Gastroesophageal sphincter (tissue), 3 donors: ENCODE measurements around the gene ZNF362.

Experiments
- CTCF ChIP-seq, 4 experiments: fragments of 200-600 bp in 2 of 4; fragments of 450-650 bp in 2 of 4; sonication (generic) in 1 of 4; IDR thresholded peaks; one replicate each; pipeline ENCODE4 v1.5.1; 2017 to 2019; ENCODE audit warnings: antibody characterized with exemption in 4 of 4, mild to moderate bottlenecking in 2 of 4, moderate library complexity in 2 of 4
- EP300 ChIP-seq: sonication (generic); formaldehyde crosslinking; IDR thresholded peaks from one replicate; pipeline ENCODE4 v1.6.1; 2017; ENCODE audit warnings: antibody characterized with exemption, mild to moderate bottlenecking
- POLR2A ChIP-seq, 2 donors: fragments of 450-650 bp; IDR thresholded peaks; one replicate each; pipeline ENCODE4 v1.6.1; 2017; ENCODE audit warnings: antibody characterized with exemption in 2 of 2, mild to moderate bottlenecking in 2 of 2, moderate library complexity in 1 of 2
- POLR2AphosphoS5 ChIP-seq: sonication (generic); formaldehyde crosslinking; IDR thresholded peaks from one replicate; pipeline ENCODE4 v1.6.1; 2017; ENCODE audit warnings: antibody characterized with exemption

DNA sequence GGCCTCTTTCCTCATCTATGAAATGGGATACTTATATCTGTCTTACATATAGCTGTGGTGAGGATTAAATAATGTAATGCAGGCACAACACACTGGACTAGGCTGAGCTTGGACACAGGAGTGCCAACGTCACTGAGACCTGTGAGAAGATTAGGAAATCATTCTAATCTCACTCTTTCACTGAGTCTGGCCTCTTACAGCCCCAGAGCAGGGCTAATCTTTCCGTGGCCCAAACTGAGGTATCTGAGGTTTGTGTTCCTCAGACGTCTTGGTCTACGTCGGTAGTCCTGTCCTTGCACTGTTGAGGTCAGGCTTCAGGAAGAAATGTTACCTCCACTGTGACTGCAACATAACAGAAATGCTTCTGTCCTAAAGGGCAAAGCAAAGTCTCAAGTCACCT is 87.2 kb downstream of the ZNF362 start:
- TF ChIP-seq CTCF (IDR thresholded peaks at IDR 0.05) (no peak), EP300 (no peak), POLR2A (IDR thresholded peaks at IDR 0.05) (no peak), POLR2AphosphoS5 (peak; percentile 19)
